Measurements from ENCODE around the gene IGSF21.

- TF ChIP-seq RAD21 (conservative IDR thresholded peaks at IDR 0.05 in 1 of 2, IDR thresholded peaks at IDR 0.05 in 1 of 2): no peak
- TF ChIP-seq BHLHE40 (IDR thresholded peaks at IDR 0.05; ENCODE audit: low read depth, low read length): no peak
Observed at GRCh38 chr1:18280956-18281355, 173.4 kb downstream of the IGSF21 start.
